DLD1 (cell line): ENCODE measurements around the gene EXD3.
"Not testable (repeated sequence)": the region's sequence is repeated elsewhere in the genome, so short reads cannot be mapped to it uniquely, and the experiment has no call there.

Experiments used
- in situ Hi-C: cut with HindIII; loops from 2 replicates; pipeline ENCODE4 v1.10.0; 2017; ENCODE audit warnings: low sequenced_read_pairs

EXD3 gene

GRCh38 chr9:137264067-137264466, 158.9 kb downstream of the EXD3 start:
- in situ Hi-C loops: no loop called here

GRCh38 chr9:137263506-137263905, 159.5 kb downstream of the EXD3 start:
- in situ Hi-C loops: no loop called here

GRCh38 chr9:137262909-137263285, 160.1 kb downstream of the EXD3 start:
- in situ Hi-C loops: no loop called here

GRCh38 chr9:137262173-137262908, 160.6 kb downstream of the EXD3 start:
- in situ Hi-C loops: not testable (repeated sequence)
